ENCODE data around the gene MRPS18C.
A peak's percentile ranks its signal among the peaks of the same experiment; 100 is the strongest.

Gene MRPS18C

DNA sequence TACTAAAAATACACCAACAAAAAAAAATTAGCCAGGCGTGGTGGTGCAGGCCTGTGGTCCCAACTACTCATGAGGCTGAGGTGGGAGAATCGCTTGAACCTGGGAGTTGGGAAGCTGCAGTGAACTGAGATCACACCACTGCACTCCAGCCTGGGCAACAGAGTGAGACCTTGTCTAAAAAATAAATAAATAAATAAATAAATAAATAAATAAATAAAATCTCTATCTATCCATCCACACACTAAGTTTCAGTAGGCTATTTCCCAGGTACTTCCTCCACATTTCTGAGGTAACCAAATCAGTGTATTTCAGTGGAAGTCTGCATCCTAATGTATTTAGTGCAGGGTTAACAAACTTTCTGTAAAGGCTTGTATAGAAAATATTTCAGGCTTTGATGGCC lies 18.1 kb downstream of the MRPS18C start (continued):
- TF ChIP-seq, protein P1, sequence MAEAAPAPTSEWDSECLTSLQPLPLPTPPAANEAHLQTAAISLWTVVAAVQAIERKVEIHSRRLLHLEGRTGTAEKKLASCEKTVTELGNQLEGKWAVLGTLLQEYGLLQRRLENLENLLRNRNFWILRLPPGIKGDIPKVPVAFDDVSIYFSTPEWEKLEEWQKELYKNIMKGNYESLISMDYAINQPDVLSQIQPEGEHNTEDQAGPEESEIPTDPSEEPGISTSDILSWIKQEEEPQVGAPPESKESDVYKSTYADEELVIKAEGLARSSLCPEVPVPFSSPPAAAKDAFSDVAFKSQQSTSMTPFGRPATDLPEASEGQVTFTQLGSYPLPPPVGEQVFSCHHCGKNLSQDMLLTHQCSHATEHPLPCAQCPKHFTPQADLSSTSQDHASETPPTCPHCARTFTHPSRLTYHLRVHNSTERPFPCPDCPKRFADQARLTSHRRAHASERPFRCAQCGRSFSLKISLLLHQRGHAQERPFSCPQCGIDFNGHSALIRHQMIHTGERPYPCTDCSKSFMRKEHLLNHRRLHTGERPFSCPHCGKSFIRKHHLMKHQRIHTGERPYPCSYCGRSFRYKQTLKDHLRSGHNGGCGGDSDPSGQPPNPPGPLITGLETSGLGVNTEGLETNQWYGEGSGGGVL (tag by site-specific recombination; IDR thresholded peaks at IDR 0.05): no peak
- TF ChIP-seq ZNF785 (tag by site-specific recombination; IDR thresholded peaks at IDR 0.05): no peak
- no peak for TF ChIP-seq ZNF311 (tag by site-specific recombination; IDR thresholded peaks at IDR 0.05; ENCODE audit: borderline replicate concordance)
- TF ChIP-seq, protein P2, sequence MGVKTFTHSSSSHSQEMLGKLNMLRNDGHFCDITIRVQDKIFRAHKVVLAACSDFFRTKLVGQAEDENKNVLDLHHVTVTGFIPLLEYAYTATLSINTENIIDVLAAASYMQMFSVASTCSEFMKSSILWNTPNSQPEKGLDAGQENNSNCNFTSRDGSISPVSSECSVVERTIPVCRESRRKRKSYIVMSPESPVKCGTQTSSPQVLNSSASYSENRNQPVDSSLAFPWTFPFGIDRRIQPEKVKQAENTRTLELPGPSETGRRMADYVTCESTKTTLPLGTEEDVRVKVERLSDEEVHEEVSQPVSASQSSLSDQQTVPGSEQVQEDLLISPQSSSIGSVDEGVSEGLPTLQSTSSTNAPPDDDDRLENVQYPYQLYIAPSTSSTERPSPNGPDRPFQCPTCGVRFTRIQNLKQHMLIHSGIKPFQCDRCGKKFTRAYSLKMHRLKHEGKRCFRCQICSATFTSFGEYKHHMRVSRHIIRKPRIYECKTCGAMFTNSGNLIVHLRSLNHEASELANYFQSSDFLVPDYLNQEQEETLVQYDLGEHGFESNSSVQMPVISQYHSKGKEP (tag by site-specific recombination; IDR thresholded peaks at IDR 0.05): no peak
- TF ChIP-seq, protein P3, sequence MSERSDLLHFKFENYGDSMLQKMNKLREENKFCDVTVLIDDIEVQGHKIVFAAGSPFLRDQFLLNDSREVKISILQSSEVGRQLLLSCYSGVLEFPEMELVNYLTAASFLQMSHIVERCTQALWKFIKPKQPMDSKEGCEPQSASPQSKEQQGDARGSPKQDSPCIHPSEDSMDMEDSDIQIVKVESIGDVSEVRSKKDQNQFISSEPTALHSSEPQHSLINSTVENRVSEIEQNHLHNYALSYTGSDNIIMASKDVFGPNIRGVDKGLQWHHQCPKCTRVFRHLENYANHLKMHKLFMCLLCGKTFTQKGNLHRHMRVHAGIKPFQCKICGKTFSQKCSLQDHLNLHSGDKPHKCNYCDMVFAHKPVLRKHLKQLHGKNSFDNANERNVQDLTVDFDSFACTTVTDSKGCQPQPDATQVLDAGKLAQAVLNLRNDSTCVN (tag by site-specific recombination; optimal IDR thresholded peaks at IDR 0.05): no peak
- no peak for TF ChIP-seq ZNF157 (tag by site-specific recombination; IDR thresholded peaks at IDR 0.05)
- TF ChIP-seq ZBTB20 (tag by site-specific recombination; IDR thresholded peaks at IDR 0.05): no peak
- TF ChIP-seq KLF7 (tag by site-specific recombination; IDR thresholded peaks at IDR 0.05; ENCODE audit: borderline replicate concordance): 0 out of 2 replicates have a peak, but pooled peaks have one; percentile 29
- no peak for TF ChIP-seq ZNF175 (tag by site-specific recombination; IDR thresholded peaks at IDR 0.05)
- TF ChIP-seq ZNF426 (tag by site-specific recombination; IDR thresholded peaks at IDR 0.05): peak; percentile 87
- TF ChIP-seq SETDB1 (IDR thresholded peaks at IDR 0.05; ENCODE audit: insufficient read length, low read length): no peak
- no peak for TF ChIP-seq ZNF423 (tag by site-specific recombination; IDR thresholded peaks at IDR 0.05)
- TF ChIP-seq ZNF585B (tag by site-specific recombination; IDR thresholded peaks at IDR 0.05): no peak
- no peak for TF ChIP-seq ZNF184 (tag by site-specific recombination; IDR thresholded peaks at IDR 0.05)
- TF ChIP-seq FEZF1 (tag by site-specific recombination; IDR thresholded peaks at IDR 0.05): no peak
- peak; percentile 45 for TF ChIP-seq ZNF654 (tag by site-specific recombination; IDR thresholded peaks at IDR 0.05; ENCODE audit: low read depth)
- TF ChIP-seq, protein P4, sequence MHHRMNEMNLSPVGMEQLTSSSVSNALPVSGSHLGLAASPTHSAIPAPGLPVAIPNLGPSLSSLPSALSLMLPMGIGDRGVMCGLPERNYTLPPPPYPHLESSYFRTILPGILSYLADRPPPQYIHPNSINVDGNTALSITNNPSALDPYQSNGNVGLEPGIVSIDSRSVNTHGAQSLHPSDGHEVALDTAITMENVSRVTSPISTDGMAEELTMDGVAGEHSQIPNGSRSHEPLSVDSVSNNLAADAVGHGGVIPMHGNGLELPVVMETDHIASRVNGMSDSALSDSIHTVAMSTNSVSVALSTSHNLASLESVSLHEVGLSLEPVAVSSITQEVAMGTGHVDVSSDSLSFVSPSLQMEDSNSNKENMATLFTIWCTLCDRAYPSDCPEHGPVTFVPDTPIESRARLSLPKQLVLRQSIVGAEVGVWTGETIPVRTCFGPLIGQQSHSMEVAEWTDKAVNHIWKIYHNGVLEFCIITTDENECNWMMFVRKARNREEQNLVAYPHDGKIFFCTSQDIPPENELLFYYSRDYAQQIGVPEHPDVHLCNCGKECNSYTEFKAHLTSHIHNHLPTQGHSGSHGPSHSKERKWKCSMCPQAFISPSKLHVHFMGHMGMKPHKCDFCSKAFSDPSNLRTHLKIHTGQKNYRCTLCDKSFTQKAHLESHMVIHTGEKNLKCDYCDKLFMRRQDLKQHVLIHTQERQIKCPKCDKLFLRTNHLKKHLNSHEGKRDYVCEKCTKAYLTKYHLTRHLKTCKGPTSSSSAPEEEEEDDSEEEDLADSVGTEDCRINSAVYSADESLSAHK (tag by site-specific recombination; IDR thresholded peaks at IDR 0.05): no peak
- TF ChIP-seq SALL2 (tag by site-specific recombination; IDR thresholded peaks at IDR 0.05; ENCODE audit: borderline replicate concordance): no peak
- peak; percentile 76 for TF ChIP-seq ZNF623 (tag by site-specific recombination; IDR thresholded peaks at IDR 0.05)
- TF ChIP-seq ZNF23 (tag by site-specific recombination; IDR thresholded peaks at IDR 0.05; ENCODE audit: borderline replicate concordance): no peak
- no peak for TF ChIP-seq ZNF549 (tag by site-specific recombination; IDR thresholded peaks at IDR 0.05)
- no peak for TF ChIP-seq ZNF239 (tag by site-specific recombination; IDR thresholded peaks at IDR 0.05)
- TF ChIP-seq ZNF791 (tag by site-specific recombination; IDR thresholded peaks at IDR 0.05): no peak
- TF ChIP-seq ZBTB17 (tag by site-specific recombination; IDR thresholded peaks at IDR 0.05): no peak
